Thymus (tissue), 11 donors: ENCODE measurements around the gene CPAMD8. TPM values are rescaled to one million over a fixed set of nuclear protein-coding genes. Genes with fewer than 3 reads are reported as not detected.

Source experiments
- DNase-seq, 9 donors: peaks; one replicate each; pipeline ENCODE4 v3.0.0-alpha.2; 2013; ENCODE audit warnings: low spot score in 9 of 9, low read depth in 6 of 9, missing footprints in 1 of 9
- H3K27ac ChIP-seq, 2 donors: one replicate each; pipeline ENCODE4 v1.5.1; 2013; ENCODE audit warnings: control low read depth in 1 of 2, low read depth in 1 of 2, low read length in 1 of 2, mild to moderate bottlenecking in 1 of 2, moderate library complexity in 1 of 2
- H3K27me3 ChIP-seq, 2 donors: one replicate each; pipeline ENCODE4 v1.5.1; 2013; ENCODE audit warnings: low read length in 1 of 2; ENCODE audit not compliant: control insufficient read depth in 2 of 2, insufficient read depth in 1 of 2
- H3K36me3 ChIP-seq, 2 donors: one replicate each; pipeline ENCODE4 v1.5.1; 2013; ENCODE audit warnings: low read length in 1 of 2, mild to moderate bottlenecking in 1 of 2, moderate library complexity in 1 of 2; ENCODE audit not compliant: control insufficient read depth in 2 of 2, insufficient read depth in 2 of 2
- H3K4me1 ChIP-seq, 2 donors: one replicate each; pipeline ENCODE4 v1.5.1; 2013; ENCODE audit warnings: low read length in 2 of 2; ENCODE audit not compliant: control insufficient read depth in 2 of 2, insufficient read depth in 2 of 2
- H3K4me3 ChIP-seq, 2 donors: one replicate each; pipeline ENCODE4 v1.5.1; 2013; ENCODE audit warnings: low read length in 2 of 2, control low read depth in 1 of 2, mild to moderate bottlenecking in 1 of 2
- H3K9me3 ChIP-seq, 2 donors: one replicate each; pipeline ENCODE4 v1.5.1; 2013; ENCODE audit warnings: low read length in 1 of 2, mild to moderate bottlenecking in 1 of 2; ENCODE audit not compliant: control insufficient read depth in 2 of 2, insufficient read depth in 1 of 2
- WGBS: extraction: QIAGEN DNeasy Blood & Tissue Kit; methylation state at CpG from one replicate; pipeline ENCODE4 v1.1.7; 2013; 5-methylcytosine and 5-hydroxymethylcytosine counted together
- polyA plus RNA-seq: library from polyadenylated mRNA; stranded (reverse); fragments of 200-250 nt; gene quantifications from one replicate; pipeline ENCODE4 v1.2.3, GENCODE V29; 2013
- total RNA-seq: library from RNA; stranded (reverse); fragments of 120-200 nt; gene quantifications from one replicate; pipeline ENCODE4 v1.2.4, GENCODE V29; 2013
- donor health status: healthy.

Gene CPAMD8
- total and polyA plus RNA-seq, 2 donors = 12.3 to 17.3 TPM

DNA sequence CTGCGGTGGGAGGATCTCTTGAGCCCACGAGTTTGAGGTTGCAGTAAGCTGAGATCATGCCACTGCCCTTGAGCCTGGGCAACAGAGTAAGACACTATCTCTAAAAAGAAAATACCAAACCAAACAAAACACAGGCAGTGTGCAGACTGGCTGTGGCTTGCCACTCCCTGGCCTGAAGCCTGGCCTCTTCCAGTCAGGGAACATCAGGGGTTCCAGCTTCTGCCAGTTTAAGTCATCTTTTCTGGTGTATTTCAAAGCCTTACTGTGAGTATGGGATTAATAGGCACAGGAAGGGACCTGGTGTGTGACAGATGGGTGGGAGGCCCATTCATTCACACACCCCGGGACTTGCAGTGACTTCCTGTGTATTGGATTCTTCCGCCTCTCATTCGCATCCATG lies 164.8 kb downstream of the CPAMD8 start:
- Histone ChIP-seq H3K36me3 (peaks cover 32 to 43% of the 10 kb centered on the region in 2 donors), H3K4me3 (no peak overlapping the region), H3K4me1 (no peaks in the 10 kb centered on the region), H3K27ac (no peak overlapping the region), H3K27me3 (no peaks in the 10 kb centered on the region), H3K9me3 (no peaks in the 10 kb centered on the region)
- DNase-seq = no peak
- WGBS = 98% methylated on average over 5 of the region's 5 CpGs

DNA sequence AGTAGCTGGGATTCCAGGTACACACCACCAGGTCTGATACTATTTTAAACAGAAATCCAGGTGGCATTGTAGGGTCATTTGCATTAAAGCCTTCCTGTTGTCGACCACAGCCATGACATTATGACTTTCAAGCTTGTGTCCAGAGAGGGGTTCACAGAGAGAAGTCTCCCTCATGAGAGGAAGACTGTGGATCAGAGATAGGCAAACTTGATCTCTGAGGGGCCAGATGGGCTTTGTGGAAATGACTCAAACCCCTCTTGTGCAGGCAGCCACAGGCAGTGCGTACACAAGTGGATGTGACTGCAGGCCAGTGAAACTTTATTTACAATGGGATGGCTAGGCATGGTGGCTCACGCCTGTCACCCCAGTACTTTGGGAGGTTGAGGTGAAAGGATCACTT lies 165.6 kb downstream of the CPAMD8 start:
- no peak for DNase-seq
- H3K36me3 ChIP-seq = peaks cover 26 to 35% of the 10 kb centered on the region in 2 donors
- H3K27me3 ChIP-seq = no peaks in the 10 kb centered on the region
- H3K4me1 ChIP-seq = no peaks in the 10 kb centered on the region
- H3K27ac ChIP-seq = no peak overlapping the region
- 97% methylated on average over 3 of the region's 3 CpGs for WGBS
- H3K4me3 ChIP-seq = no peak overlapping the region
- no peaks in the 10 kb centered on the region for H3K9me3 ChIP-seq

- WGBS = 99% methylated on average over 20 of the region's 20 CpGs
- Histone ChIP-seq H3K27ac (no peak overlapping the region), H3K4me3 (no peak overlapping the region), H3K4me1 (no peaks in the 10 kb centered on the region), H3K9me3 (no peaks in the 10 kb centered on the region), H3K27me3 (no peaks in the 10 kb centered on the region), H3K36me3 (peaks cover 19 to 26% of the 10 kb centered on the region in 2 donors)
- no peak for DNase-seq
Observed at GRCh38 chr19:16860118-16860517, 166.5 kb downstream of the CPAMD8 start.

DNA sequence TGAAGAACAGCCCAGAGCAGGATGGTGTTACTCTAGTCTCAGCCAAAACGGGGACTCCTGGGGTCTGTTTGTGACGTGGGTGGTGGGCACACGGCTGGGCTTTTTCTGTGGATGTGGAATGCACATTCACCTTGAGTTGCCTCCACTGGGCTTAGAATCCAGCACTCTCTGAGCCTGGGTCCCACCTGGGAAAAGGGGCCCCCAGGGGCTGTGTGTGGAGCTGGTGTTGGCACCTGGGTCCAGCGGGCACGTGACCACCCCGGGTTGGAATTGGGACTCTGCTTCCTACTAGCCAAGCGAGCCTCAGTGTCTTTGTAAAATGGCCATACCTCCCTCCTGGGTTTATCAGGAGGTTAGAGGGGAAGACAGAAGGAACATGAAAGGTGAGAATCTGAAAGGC lies 167.0 kb downstream of the CPAMD8 start:
- Histone ChIP-seq H3K27me3 (no peaks in the 10 kb centered on the region), H3K9me3 (no peaks in the 10 kb centered on the region), H3K4me3 (no peak overlapping the region), H3K36me3 (peaks cover 18 to 28% of the 10 kb centered on the region in 2 donors), H3K4me1 (no peaks in the 10 kb centered on the region), H3K27ac (no peak overlapping the region)
- WGBS = 98% methylated on average over 7 of the region's 7 CpGs
- no peak for DNase-seq

DNA sequence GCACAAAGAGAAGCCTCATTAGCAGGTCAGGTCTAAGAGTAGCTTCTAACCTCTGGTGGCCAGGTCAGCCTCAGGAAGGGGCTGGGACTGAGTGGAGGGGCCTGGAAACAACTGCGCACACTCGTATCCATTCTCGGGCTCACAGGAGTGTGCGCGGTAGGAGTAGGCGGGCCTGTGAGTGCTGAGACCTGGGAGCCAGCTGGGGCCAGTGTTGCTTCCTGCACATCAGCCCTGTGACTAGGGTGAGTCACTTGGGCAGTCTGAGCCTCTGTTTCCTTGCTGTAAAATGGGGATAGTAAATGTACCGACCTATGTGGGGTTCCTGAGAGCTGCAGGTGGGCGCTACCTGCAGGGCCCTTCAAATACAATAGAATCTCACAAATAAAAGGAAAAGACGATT lies 170.5 kb downstream of the CPAMD8 start:
- H3K27ac ChIP-seq = no peak overlapping the region
- no peaks in the 10 kb centered on the region for H3K9me3 ChIP-seq
- no peaks in the 10 kb centered on the region for H3K4me1 ChIP-seq
- DNase-seq = no peak
- 97% methylated on average over 9 of the region's 9 CpGs for whole genome bisulfite sequencing
- no peak overlapping the region for H3K4me3 ChIP-seq
- no peaks in the 10 kb centered on the region for H3K27me3 ChIP-seq
- H3K36me3 ChIP-seq = peaks cover 22 to 37% of the 10 kb centered on the region in 2 donors

GRCh38 chr19:16853066-16853465 lies 173.5 kb downstream of the CPAMD8 start:
- no peaks in the 10 kb centered on the region for H3K4me1 ChIP-seq
- no peak overlapping the region for H3K27ac ChIP-seq
- no peak overlapping the region for H3K4me3 ChIP-seq
- peaks cover 40 to 48% of the 10 kb centered on the region in 2 donors for H3K36me3 ChIP-seq
- no peaks in the 10 kb centered on the region for H3K9me3 ChIP-seq
- no peak for DNase-seq
- no peaks in the 10 kb centered on the region for H3K27me3 ChIP-seq
- WGBS = 98% methylated on average over 7 of the region's 7 CpGs

DNA sequence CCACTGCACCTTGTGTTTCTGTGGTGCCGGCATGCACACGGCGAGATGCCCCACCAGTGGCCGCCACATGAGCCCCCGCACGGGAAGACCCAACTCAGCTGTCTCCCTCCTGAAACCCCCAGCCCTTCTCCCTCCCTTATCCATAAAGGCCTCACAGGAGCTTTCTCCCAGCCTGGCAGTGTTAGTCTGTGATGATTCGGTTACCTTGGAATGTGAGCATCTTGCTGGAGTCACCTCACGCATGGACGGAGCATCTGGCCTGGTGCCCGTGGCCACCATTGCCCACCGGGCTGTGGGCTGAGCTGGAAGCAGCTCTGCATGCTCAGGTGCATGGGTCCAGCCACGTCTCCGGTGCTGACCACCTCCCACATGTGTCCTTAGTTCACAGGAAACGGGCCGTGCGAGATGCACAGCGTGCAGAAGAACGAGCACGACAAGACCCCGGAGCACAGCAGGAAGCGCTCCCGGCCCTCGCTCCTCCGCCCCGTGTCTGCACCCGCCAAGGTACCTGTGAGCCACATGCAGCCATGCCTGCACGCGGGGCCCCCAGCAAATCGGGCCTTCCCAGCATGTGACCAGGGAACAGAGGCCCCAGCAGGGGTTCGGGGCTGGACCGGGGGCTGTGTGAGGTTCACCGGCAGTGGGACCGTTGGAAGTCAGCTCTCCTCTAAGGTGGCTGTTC lies 175.4 kb downstream of the CPAMD8 start:
- no peak for DNase-seq
- H3K36me3 ChIP-seq = peaks cover 51 to 67% of the 10 kb centered on the region in 2 donors
- no peaks in the 10 kb centered on the region for H3K27me3 ChIP-seq
- H3K9me3 ChIP-seq = no peaks in the 10 kb centered on the region
- H3K27ac ChIP-seq = no peak overlapping the region
- 96% methylated on average over 33 of the region's 33 CpGs for WGBS
- H3K4me1 ChIP-seq = no peaks in the 10 kb centered on the region
- no peak overlapping the region for H3K4me3 ChIP-seq

DNA sequence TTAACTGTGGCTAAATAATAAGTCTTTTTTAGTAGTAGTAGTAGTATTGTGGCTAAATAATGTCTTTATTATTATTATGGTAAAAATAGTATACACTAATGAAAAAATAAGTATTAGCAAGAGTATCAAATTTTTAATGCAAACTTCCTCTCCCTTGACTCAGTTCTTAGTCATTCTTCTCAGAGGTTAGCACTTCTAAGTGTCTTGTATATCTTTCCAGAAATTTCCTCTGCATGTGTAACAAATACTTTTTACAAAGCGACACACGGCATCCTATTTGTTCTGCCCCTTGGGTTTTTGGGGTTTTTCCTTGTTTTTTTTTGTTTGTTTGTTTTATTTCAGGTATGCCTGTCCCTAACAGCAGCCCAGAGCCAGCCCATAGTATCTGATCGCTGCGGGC lies 176.5 kb downstream of the CPAMD8 start:
- 99% methylated on average over 4 of the region's 4 CpGs for WGBS
- Histone ChIP-seq H3K9me3 (no peaks in the 10 kb centered on the region), H3K36me3 (peaks cover 51 to 67% of the 10 kb centered on the region in 2 donors), H3K27me3 (no peaks in the 10 kb centered on the region), H3K4me3 (no peak overlapping the region), H3K27ac (no peak overlapping the region), H3K4me1 (no peaks in the 10 kb centered on the region)
- DNase-seq = no peak

DNA sequence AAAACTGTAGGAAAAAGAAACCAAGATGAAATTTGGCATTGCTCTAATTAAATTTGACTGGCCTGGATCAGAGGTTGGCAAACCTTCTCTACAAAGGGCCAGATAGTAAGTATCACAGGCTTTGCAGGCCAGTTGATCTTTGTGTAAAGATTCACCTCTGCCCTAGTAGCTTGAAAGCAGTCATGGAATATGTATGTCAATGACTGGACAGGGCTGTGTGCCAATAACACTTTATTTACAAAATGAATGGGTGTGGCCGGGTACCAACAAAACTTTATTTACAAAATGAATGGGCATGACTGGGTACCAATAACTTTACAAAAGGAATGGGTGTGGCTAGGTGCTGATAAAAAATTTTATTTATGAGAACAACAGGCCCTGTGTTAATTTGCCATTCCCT lies 177.4 kb downstream of the CPAMD8 start:
- 95% methylated on average over 1 of the region's 1 CpG for WGBS
- no peak overlapping the region for H3K4me3 ChIP-seq
- H3K4me1 ChIP-seq = no peaks in the 10 kb centered on the region
- H3K27me3 ChIP-seq = no peaks in the 10 kb centered on the region
- H3K27ac ChIP-seq = no peak overlapping the region
- peaks cover 57 to 69% of the 10 kb centered on the region in 2 donors for H3K36me3 ChIP-seq
- DNase-seq = no peak
- no peaks in the 10 kb centered on the region for H3K9me3 ChIP-seq
